ENCODE data around the gene MRGPRX2.

Gene MRGPRX2

DNA sequence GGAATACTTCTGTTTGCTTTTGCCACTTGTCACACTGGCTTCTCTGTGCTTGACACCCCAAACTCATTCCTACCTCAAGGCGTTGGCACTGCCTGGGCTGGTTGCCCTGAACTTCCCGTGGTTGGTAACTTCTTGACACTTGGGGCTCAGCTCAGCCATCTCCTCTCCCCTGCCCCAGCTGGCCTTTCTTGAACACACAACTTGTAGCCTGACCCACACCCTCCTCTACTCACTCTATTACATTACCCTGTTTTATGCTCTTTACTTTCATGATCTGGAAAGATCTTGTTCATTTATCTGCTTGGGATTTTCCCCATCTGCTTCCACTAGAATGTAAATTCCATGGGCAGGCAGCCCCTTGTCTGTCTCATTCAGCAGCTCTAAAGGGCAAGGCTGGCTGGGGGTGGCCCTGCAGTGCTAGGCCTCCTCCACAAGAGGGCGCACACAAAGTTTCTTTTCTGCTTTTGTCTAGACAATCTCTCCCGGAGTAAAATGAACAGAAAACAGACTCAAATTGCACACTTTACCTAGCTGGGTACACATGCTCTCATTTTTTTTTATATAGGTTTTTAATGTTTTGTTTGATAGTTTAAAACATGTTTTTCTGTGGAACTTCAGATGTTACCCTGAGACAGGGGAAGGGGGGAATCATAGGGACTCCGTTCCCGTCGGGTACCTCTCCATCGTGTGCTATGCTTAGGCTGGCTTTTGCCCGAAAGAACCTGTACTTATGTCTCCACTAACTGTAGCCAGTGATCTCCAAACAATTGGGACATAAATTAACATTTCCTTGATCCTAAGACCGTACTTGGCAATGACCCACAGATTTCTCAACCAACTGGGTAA, 16.4 kb upstream of the MRGPRX2 start:
- peak; percentile 79 for FAIRE-seq
- DNase-seq (ENCODE audit: insufficient read length, low spot score), result peak; percentile 36

DNA sequence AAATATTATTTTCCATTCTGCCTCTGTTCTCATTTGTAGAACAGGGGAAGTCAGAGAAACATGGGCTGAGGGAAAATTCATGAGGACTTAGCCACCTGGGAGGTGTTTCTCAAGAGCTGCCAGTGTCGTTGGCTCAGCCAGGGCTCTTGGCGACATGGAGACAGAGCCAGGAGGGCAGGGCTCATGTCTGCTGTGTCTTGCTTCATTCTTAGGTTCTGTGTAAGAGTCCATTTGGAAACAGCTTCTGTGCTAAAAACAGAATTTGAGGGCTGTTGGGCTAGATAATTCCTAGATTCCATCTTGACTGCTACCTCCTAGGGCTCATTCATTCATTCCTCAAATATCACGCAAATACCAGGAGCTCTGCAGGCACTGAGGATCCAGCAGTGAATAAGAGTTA, 15.1 kb upstream of the MRGPRX2 start:
- FAIRE-seq, result no peak
- no peak for DNase-seq (ENCODE audit: insufficient read length, low spot score)

DNA sequence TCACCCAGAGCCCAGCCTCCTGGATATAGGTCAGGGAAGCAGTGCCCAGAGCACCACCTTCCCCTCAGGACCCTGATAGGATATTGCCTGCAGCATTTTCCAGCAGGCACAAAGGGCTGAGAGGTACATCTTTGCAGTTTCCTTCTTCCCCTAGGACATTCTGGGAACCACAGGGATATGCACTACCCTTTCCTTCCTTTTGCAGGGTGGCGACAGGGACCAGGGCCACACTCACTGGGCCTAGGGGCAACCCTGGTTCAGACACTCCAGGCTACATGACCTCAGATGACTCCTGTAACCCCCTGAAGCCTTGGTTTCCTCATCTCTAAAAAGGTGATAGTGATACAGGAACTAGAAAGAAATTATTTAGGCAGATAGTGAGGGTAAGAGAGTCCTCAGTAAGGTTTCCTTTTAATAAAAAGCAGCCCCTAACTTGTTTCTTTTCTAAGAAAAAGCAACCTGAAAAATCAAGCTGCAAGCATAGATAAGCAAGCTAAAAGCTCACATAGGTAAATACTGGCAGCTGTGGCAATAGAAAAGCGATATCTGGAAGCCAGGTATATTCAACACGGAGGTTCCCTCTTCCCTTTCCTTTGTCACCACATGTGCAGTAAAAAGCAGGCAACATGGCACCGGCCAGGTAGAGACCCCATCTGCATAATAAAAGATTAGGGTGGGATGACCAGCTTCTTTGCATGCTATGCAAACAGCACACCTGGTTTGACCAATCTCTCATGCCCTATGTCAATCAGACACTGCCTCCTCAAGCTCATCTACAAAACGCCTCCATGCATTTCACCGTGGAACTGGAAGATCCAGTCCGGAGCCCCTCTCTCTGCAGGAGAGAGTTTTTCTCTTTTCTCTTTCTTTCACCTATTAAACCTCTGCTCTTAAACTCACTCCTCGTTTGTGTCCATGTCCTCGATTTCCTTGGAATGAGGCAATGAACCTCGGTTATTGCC, 13.2 kb upstream of the MRGPRX2 start:
- DNase-seq (ENCODE audit: insufficient read length, low spot score) (no peak), FAIRE-seq (no peak)

DNA sequence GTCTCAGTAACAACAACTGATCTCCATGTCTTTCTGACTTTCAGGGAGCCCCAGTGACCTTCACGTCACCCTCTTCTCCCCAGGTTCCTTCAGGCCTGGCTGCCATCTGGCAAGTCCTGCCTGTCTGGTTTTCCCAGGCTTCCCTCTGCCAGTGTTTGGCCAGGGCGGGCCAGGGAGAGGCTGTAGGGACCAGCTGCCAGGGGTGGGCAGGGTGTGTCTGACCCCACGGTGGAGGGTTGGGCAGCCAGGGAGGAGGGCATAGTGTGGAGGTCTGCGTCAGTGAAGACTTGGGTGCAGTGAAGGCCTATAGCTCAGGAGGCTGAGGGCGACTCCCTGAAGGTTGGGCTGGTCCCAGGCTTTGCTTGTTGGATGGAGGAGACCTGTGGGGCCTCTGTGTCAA, 11.9 kb upstream of the MRGPRX2 start:
- DNase-seq (ENCODE audit: insufficient read length, low spot score) (no peak), FAIRE-seq (no peak)

DNA sequence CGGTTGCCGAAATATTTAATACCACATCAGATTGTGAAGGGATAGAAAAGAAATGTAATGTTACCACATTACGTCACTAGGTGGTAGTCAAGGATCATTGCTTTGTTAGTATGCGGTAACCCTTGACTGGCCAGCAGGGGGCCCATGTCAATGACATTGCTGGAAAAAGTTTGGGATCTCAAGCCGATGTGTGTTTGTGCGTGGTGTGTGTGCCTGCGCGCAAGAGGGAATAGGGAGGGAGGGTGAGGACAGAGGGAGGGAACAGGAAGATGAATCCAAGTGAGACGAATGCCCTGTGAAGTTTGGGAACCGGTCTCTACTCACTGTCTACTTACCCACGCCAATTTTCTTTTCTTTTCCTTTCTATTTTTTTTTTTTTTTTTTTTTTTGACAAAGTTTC, 10.7 kb upstream of the MRGPRX2 start:
- peak; percentile 98 for FAIRE-seq

DNA sequence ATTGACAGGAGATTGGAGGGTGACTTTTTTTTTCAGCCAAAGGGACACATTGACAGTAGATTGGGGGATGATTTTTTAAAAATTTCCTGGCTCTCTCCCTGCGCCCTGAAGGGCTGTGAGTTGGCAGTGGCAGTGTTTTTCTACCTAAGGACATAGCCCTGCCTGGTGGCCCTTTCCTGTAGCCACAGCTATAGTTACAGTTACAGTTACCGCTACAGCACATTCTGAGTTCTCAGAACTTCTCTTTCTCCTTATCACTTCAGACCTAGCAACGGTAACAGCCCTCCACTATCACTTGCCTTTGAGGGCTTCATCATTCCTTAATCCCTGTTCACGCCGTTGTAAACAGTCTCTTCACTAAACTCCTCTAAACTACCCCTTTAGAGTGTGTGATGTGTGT, 684 bp downstream of the MRGPRX2 start:
- no peak for DNase-seq (ENCODE audit: insufficient read length, low spot score)

More for the DNA sequence above, 10.7 kb upstream of the MRGPRX2 start:
- DNase-seq (ENCODE audit: insufficient read length, low spot score), result peak; percentile 32

DNA sequence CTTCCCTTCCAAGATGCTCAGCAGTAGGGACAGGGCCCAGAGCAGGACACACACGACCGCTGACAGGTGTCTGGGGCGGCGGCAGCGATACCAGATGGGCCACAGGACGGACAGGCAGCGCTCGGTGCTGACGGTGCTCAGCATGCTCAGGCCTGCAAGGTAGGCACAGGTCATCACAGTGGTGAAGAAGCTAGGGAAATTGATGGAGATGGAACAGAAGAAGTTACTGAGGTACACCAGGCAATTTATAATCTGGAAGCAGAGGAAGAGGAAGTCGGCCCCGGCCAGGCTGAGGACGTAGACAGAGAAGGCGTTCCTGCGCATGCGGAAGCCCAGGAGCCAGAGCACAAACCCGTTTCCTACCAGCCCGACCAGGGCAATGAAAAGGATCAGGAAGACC, 4.6 kb downstream of the MRGPRX2 start:
- DNase-seq (ENCODE audit: insufficient read length, low spot score) (no peak), FAIRE-seq (no peak)

More for the DNA sequence above, 684 bp downstream of the MRGPRX2 start:
- FAIRE-seq, result no peak

DNA sequence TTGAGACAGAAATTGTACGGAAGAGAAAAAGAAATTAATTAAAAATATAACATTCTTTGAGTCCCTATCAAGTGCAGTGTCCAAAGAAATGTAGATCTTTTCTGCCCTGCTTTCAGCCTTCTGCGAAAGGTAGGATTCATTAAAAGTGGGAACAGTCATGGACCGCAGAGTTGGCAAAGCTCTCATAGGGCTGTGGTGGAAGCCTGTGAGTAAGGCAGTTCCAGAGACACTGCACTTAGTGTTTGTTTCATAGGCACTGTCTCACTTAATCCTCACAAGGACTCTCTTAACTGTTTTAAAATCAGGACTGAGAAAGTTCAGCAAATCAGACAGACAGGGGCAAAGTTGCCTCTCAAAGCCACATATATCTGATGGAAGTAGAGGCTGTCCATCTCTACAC, 5.5 kb downstream of the MRGPRX2 start:
- DNase-seq (ENCODE audit: insufficient read length, low spot score) (no peak), FAIRE-seq (no peak)

DNA sequence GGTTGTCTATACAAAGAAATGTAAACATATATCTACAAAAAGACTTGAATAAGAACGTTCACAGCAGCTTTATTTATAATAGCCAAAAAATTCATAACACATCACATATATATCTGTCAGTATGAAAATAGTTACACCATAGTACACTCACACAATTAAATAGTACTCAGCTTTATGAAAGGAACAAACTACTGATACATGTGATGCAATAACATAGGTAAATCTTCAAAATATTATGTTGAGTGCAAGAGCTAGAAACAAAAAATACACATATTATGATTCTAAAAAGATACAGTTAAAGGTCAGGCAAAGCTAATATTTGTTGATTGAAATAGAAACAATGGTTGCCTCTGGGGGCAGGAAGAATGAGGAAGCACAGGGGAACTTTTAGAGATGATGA, 6.6 kb downstream of the MRGPRX2 start:
- no peak for DNase-seq (ENCODE audit: insufficient read length, low spot score)
- FAIRE-seq, result no peak

DNA sequence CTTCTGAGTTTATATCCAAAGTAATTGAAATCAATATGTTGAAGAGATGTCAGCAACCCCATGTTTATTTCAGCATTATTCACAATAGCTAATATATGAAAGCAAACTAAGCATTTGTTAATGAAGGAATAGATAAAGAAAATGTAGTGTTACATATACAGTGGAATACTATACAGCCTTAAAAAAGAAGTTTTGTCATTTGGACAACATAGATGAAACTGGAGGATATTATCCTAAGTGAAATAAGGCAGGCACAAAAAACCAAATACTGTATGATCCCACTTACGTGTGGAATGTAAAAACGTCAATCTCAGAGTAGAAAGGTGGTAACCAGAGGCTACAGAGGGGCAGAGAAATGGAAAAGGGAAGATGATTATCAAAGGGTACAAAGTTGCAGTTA, 10.2 kb downstream of the MRGPRX2 start:
- no peak for DNase-seq (ENCODE audit: insufficient read length, low spot score)
- FAIRE-seq, result no peak

DNA sequence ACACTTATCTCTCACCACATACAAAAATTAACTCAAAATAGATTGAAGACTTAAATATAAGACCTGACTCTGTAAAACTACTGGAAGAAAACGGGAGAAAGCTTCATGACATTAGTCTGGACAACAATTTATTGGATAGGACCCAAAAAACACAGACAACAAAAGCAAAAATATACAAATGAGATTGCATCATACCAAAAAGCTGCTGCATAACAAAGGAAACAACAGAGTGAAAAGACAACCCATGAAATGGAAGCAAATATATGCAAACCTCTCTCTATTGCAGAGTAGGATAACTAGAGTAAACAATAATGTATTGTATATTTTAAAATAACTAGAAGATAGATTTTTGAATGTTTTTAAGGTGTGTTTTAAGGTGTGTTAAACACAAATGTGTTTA, 11.2 kb downstream of the MRGPRX2 start:
- DNase-seq (ENCODE audit: insufficient read length, low spot score) (no peak), FAIRE-seq (no peak)

DNA sequence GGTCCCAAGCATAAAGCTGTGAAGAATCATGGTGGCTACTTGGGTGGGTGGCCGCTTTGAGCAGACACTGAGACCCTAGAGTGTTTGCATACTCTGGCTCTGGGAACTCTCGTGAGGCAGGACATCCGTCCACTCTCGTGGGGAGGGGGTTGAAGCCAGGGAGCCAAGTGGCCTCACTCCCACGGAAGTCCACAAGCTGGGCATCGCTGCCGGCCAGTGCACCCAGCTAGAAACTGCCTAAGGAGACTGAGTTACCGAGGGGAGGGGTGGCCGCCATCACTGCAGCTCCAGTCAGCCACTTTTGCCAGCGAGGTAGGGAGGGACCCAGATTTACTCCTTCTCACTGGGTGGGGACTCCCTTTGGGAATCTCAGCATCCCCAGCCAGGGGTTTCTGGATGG, 20.5 kb downstream of the MRGPRX2 start:
- FAIRE-seq (no peak), DNase-seq (ENCODE audit: insufficient read length, low spot score) (no peak)

DNA sequence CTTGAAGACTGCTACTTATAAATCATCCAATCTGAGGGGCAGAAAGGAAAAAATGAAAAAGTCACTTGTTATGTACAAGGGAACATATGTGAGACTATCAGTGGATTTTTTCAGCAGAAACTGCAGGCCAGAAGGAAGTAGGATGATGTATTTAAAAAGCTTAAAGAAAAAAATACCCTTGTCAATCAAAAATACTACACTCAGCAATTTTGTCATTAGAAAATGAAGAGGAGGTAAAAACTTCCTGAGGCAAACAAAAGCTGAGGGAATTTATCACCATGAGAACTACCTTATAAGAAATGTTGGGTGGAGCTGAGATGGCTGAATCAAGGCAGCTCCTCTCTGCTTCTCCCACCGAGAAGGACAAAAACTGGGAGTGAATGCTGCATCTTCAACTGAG, 21.1 kb downstream of the MRGPRX2 start:
- no peak for FAIRE-seq
- DNase-seq (ENCODE audit: insufficient read length, low spot score), result no peak

DNA sequence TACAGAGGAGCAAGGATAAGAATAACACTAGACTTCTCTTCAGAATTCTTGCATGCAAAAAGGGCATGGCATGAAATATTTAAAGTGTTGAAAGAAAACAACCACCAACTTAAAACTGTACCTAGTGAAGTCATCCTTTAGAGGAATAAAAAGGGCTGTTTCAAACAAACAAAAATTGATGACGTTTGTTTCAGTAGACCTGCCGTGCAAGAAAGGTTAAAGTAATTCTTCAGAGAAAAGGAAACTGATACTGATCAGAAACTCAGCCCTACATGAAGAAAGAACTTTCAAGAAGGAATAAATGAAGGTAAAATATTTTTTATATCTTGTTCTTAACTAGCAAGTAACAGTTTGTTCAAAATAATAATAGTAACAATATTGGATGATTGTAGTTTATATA, 27.5 kb downstream of the MRGPRX2 start:
- no peak for DNase-seq (ENCODE audit: insufficient read length, low spot score)
- FAIRE-seq, result no peak

DNA sequence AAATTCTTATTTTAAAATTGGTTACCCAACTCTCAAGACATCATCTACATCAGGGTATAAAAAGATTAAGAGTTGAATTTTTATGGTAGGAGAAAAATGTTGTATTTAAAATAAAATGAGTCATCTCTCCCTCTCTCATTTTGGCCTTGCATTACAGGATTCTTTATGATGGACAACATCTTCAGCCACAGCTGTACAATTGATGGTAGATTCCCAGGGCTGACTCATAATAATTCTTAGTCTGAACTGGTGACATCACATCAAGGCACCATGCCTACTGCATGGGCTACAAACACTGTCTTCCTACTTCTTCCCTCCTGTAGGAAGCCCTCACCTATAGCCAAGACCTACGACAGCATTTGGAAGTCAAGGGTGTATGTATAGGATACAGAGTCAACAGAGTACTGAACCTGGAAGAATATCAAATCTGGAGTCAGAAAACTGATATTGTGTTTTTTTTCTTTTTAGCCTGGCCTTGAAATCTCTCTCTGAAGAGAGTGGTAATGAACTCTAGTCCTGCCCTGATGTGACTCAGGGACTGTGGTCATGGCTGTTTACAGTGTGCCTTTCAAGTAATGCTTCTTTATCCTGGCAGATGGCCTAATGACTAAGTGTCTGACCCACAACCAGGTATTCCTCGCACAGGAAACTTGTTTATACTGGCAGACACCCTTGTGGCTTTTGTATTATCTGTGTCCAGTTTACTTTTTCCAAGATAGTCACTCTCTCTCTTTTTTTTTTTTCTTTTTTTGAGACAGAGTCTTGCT, 32.5 kb downstream of the MRGPRX2 start:
- no peak for FAIRE-seq
- DNase-seq (ENCODE audit: insufficient read length, low spot score), result no peak

DNA sequence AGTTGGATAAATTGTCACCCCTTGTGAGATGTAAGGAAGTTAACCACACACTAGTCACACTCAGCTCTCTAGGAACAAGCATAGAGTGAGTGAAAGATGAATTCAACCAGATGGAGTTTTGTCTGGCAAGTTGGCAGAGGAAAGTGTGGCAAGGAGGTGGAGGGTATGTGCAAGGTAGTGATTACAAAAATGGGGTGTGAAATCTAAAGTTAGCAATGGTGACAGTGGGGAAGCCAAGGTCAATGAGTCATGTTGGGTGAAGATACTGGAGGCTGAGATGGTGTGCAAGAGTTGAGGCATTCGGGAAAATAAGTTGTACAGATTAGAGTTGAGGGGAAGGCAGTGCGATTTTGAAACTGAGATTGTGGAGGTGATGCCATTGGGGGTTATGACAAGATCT, 33.7 kb downstream of the MRGPRX2 start:
- no peak for DNase-seq (ENCODE audit: insufficient read length, low spot score)
- no peak for FAIRE-seq

DNA sequence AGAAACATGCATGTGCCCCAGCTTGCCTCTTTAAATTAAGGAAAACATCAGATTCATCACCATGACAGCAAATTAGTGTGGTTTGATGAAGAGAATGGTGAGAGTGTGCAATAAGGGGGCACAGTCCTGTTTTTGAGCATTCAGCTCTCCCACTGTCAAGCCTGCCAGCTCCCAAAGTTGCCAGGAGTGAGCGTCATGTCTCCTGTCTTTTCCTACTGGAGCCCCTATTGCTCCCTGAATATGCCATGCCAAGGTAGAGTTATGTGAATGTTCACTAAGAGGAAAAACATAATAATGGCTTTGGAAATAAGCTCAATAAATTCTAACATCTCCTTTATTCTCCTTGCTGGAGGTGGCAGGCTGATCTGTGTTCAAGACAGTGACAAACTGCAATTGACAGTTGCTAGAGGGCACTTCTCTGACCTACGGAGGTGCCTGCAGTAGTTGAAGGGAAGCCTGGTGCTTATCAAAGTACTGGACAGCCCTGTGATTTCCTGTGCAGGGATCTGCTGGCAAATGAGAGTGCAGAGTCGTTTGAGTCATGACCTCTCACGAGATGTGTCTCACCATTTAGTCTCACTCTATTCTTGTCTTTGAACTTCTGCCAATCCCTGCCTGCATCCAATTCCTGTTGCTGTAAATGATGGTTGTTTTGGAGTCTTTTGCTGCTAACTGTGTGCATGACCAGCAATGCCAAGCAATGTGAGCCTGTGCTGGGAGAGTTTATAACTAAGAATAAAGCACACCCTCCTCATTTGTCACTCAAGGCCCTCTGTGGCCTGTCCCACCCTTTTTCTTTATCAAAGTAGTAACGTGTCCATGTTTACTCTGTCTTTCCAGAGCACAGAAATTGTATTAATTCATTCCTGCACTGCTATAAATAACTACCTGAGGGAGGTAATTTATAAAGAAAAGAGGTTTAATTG, 34.8 kb downstream of the MRGPRX2 start:
- FAIRE-seq (no peak), DNase-seq (ENCODE audit: insufficient read length, low spot score) (no peak)

DNA sequence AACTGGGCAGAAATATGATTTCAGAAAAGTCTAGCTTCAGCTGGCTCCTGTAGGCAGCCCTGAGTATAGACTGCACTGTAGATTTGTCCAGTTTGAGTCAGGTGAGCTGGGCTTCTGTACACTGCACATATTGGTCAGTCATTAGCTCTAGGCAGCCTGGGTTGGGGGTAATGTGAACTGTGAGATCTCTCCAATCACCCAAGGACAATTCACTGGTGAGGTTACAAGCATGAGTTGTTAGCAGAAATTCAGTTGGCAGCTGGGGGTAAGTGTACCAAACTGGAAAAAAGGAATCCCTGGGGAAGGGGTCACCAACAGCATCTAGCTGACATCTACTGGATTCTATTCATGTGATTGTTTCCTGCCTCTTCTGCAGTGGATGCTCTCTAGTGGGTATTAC, 39.7 kb downstream of the MRGPRX2 start:
- no peak for FAIRE-seq

DNA sequence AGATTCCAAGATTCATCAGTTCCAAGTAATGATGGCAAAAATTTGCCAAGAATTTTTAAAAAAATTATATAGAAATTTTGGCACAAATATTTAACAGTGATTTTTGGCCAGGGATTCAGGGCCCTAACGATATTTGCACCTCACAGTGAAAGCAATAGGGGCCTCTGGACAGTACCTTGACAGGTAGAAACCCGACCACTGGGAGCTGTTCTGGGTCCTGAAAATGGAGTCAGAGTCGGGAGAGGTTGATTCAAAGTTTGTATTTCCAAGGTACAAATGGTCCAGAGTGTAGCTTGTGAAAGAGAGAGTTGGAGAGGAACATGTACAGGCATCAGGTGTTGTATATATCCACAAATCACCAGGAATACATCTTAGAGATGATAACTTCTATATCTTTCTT, 41.6 kb downstream of the MRGPRX2 start:
- FAIRE-seq (peak; percentile 11), DNase-seq (ENCODE audit: insufficient read length, low spot score) (no peak)

More for the DNA sequence above, 39.7 kb downstream of the MRGPRX2 start:
- DNase-seq (ENCODE audit: insufficient read length, low spot score), result no peak

All from GM19239 (cell line).